SW480 (cell line): ENCODE measurements around the gene OR4C6.

Source experiments
- DNase-seq: peaks from one replicate; pipeline ENCODE4 v3.0.0-alpha.2; 2016; ENCODE audit warnings: low spot score

The OR4C6 gene

GRCh38 chr11:55661901-55662300 lies at the start of gene OR4C6:
TSS of gene OR4C6 (plus strand) at chr11:55662201. CDS start at chr11:55665167, 2,966 bp downstream.
- no peak for DNase-seq

- no peak for DNase-seq
Measured at GRCh38 chr11:55624531-55624930, 37.5 kb upstream of the OR4C6 start.

- no peak for DNase-seq
Measured at GRCh38 chr11:55634813-55635212, 27.2 kb upstream of the OR4C6 start, which contains the start of gene OR4P4. TSS of gene OR4P4 (plus strand) at chr11:55635113.

- DNase-seq: no peak
Measured at GRCh38 chr11:55648027-55648426, 14.0 kb upstream of the OR4C6 start, which contains the start of gene OR4S2. TSS of gene OR4S2 (plus strand) at chr11:55648327. CDS start at chr11:55650904, 2,577 bp downstream.

GRCh38 chr11:55652560-55652959 lies 9.4 kb upstream of the OR4C6 start:
- DNase-seq: no peak

GRCh38 chr11:55655096-55655495 lies 6.9 kb upstream of the OR4C6 start:
- DNase-seq: no peak

- no peak for DNase-seq
Measured at GRCh38 chr11:55658031-55658573, 3.9 kb upstream of the OR4C6 start.

GRCh38 chr11:55658608-55659007 lies 3.4 kb upstream of the OR4C6 start:
- DNase-seq: no peak

- no peak for DNase-seq
Measured at GRCh38 chr11:55669376-55669775, 7.4 kb downstream of the OR4C6 start.

GRCh38 chr11:55673860-55674259 lies 11.9 kb downstream of the OR4C6 start:
- no peak for DNase-seq

GRCh38 chr11:55697817-55698216 lies 35.8 kb downstream of the OR4C6 start:
- DNase-seq: no peak

GRCh38 chr11:55701429-55701828 lies 39.4 kb downstream of the OR4C6 start:
- no peak for DNase-seq

- DNase-seq: no peak
Measured at GRCh38 chr11:55707029-55707428, 45.0 kb downstream of the OR4C6 start.

GRCh38 chr11:55714982-55715888 lies 53.2 kb downstream of the OR4C6 start:
- DNase-seq: no peak
